Measurements from ENCODE around the gene SMIM24. TPM values are rescaled to one million over a fixed set of nuclear protein-coding genes. Genes with fewer than 3 reads are reported as not detected.
"Not testable (repeated sequence)": the region's sequence is repeated elsewhere in the genome, so short reads cannot be mapped to it uniquely, and the experiment has no call there.

SMIM24 gene
- total RNA-seq, 1 experiment from 2014 or later = not detected

GRCh38 chr19:3452171-3452941 is 28.0 kb downstream of the SMIM24 start:
- no peak for DNase-seq (ENCODE audit: low read depth, low spot score)
- in situ Hi-C loops (cut with HindIII; ENCODE audit: low pct_unique_long_range_greater_than_20kb, low sequenced_read_pairs) = no loop called here

- in situ Hi-C loops (cut with HindIII; ENCODE audit: low pct_unique_long_range_greater_than_20kb, low sequenced_read_pairs) = no loop called here
- peak; percentile 41 for DNase-seq (ENCODE audit: low read depth, low spot score)
These were observed 28.9 kb downstream of the SMIM24 start for GRCh38 chr19:3451451-3451866.

- DNase-seq (ENCODE audit: low read depth, low spot score) = peak; percentile 99
- in situ Hi-C loops (cut with HindIII; ENCODE audit: low pct_unique_long_range_greater_than_20kb, low sequenced_read_pairs) = no loop called here
These were observed 29.4 kb downstream of the SMIM24 start for GRCh38 chr19:3450796-3451411.

- DNase-seq (ENCODE audit: low read depth, low spot score) = no peak
- in situ Hi-C loops (cut with HindIII; ENCODE audit: low pct_unique_long_range_greater_than_20kb, low sequenced_read_pairs) = no loop called here
These were observed 31.6 kb downstream of the SMIM24 start for GRCh38 chr19:3448616-3449334.

- in situ Hi-C loops (cut with HindIII; ENCODE audit: low pct_unique_long_range_greater_than_20kb, low sequenced_read_pairs); DNase-seq (ENCODE audit: low read depth, low spot score): not testable (repeated sequence)
These were observed 33.7 kb downstream of the SMIM24 start for GRCh38 chr19:3446657-3447056.

- no peak for DNase-seq (ENCODE audit: low read depth, low spot score)
- in situ Hi-C loops (cut with HindIII; ENCODE audit: low pct_unique_long_range_greater_than_20kb, low sequenced_read_pairs) = no loop called here
These were observed 35.6 kb downstream of the SMIM24 start for GRCh38 chr19:3444695-3445234.

- no peak for DNase-seq (ENCODE audit: low read depth, low spot score)
- in situ Hi-C loops (cut with HindIII; ENCODE audit: low pct_unique_long_range_greater_than_20kb, low sequenced_read_pairs) = no loop called here
These were observed 36.3 kb downstream of the SMIM24 start for GRCh38 chr19:3443840-3444694.

- in situ Hi-C loops (cut with HindIII; ENCODE audit: low pct_unique_long_range_greater_than_20kb, low sequenced_read_pairs) = no loop called here
- no peak for DNase-seq (ENCODE audit: low read depth, low spot score)
These were observed 37.7 kb downstream of the SMIM24 start for GRCh38 chr19:3442487-3443071.

GRCh38 chr19:3441986-3442329 is 38.4 kb downstream of the SMIM24 start:
- in situ Hi-C loops (cut with HindIII; ENCODE audit: low pct_unique_long_range_greater_than_20kb, low sequenced_read_pairs) = no loop called here
- DNase-seq (ENCODE audit: low read depth, low spot score) = no peak

GRCh38 chr19:3441089-3441985 is 39.0 kb downstream of the SMIM24 start:
- no peak for DNase-seq (ENCODE audit: low read depth, low spot score)
- in situ Hi-C loops (cut with HindIII; ENCODE audit: low pct_unique_long_range_greater_than_20kb, low sequenced_read_pairs) = no loop called here

- in situ Hi-C loops (cut with HindIII; ENCODE audit: low pct_unique_long_range_greater_than_20kb, low sequenced_read_pairs) = no loop called here
- peak; percentile 69 for DNase-seq (ENCODE audit: low read depth, low spot score)
These were observed 40.2 kb downstream of the SMIM24 start for GRCh38 chr19:3440082-3440481.

- in situ Hi-C loops (cut with HindIII; ENCODE audit: low pct_unique_long_range_greater_than_20kb, low sequenced_read_pairs) = no loop called here
- DNase-seq (ENCODE audit: low read depth, low spot score) = peak; percentile 93
These were observed 45.4 kb downstream of the SMIM24 start for GRCh38 chr19:3434630-3435553.

- DNase-seq (ENCODE audit: low read depth, low spot score) = no peak
- in situ Hi-C loops (cut with HindIII; ENCODE audit: low pct_unique_long_range_greater_than_20kb, low sequenced_read_pairs) = no loop called here
These were observed 46.4 kb downstream of the SMIM24 start for GRCh38 chr19:3433805-3434540.

GRCh38 chr19:3433313-3433712 is 47.0 kb downstream of the SMIM24 start:
- in situ Hi-C loops (cut with HindIII; ENCODE audit: low pct_unique_long_range_greater_than_20kb, low sequenced_read_pairs) = no loop called here
- no peak for DNase-seq (ENCODE audit: low read depth, low spot score)

Measured in SK-MEL-5 (cell line).